ENCODE measurements around the gene OPA1. TPM values are rescaled to one million over a fixed set of nuclear protein-coding genes. Genes with fewer than 3 reads are reported as not detected.

OPA1 gene
- total RNA-seq, 1 experiment from 2014 or later = 75.4 TPM

DNA sequence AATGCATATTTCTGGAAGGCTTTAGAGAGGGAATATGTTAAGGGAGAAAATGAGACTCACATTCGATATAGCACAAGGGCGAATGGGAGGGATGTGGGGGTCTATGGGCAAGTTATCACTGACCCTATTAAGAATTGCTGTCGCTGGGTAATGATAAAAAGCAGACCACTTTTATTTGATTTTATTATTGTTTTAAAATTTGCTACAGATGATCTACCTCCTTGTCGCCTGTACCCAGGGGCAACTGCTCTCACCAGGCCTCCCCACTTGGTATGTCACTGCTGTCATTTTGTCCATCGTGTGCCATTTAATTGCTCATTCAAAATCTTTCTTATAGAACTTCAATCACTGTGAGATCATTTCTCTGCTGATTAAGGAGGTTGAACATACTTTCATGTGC is 153.8 kb downstream of the OPA1 start:
- no peak overlapping the region for H2BK20ac ChIP-seq (ENCODE audit: low read depth, low read length, poor library complexity, severe bottlenecking)
- no peak overlapping the region for H2BK12ac ChIP-seq (ENCODE audit: insufficient read length, low read depth, low read length)
- H3T11ph ChIP-seq (ENCODE audit: low read length) = no peak overlapping the region
- no peak overlapping the region for H3K23ac ChIP-seq (ENCODE audit: insufficient read length, low read depth, low read length)
- H3K27ac ChIP-seq (ENCODE audit: insufficient read length, low read depth, low read length) = no peak overlapping the region
- H2BK15ac ChIP-seq (ENCODE audit: low read depth, low read length) = no peak overlapping the region
- Mint-ChIP-seq H3K4me1 (peaks cover 15 to 32% of the 10 kb centered on the region in 2 experiments), H3K27me3 (ENCODE audit: low read depth) (no peaks in the 10 kb centered on the region), H3K27ac (no peak overlapping the region), H3K4me3 (no peak overlapping the region), H3K9me3 (no peaks in the 10 kb centered on the region), H3K36me3 (ENCODE audit: insufficient read depth in 1 of 3, low read depth in 3 of 3) (no peaks in the 10 kb centered on the region; a peak in 1 of 7 replicates)
- no peak overlapping the region for H3K9ac ChIP-seq (ENCODE audit: extremely low read depth, insufficient read length, low read length)
- no peaks in the 10 kb centered on the region for H3K79me1 ChIP-seq (ENCODE audit: insufficient read depth, low read depth, low read length, poor library complexity, severe bottlenecking)
- no peaks in the 10 kb centered on the region for H3K27me3 ChIP-seq (ENCODE audit: insufficient read depth, low read length)
- H3K14ac ChIP-seq (ENCODE audit: insufficient read depth, low read length) = no peak overlapping the region
- no peak overlapping the region for H4K91ac ChIP-seq (ENCODE audit: insufficient read length, low read depth, low read length)
- no peak overlapping the region for H4K8ac ChIP-seq (replicated peaks; ENCODE audit: insufficient read length, low read depth, low read length)
- no peak overlapping the region for H3K56ac ChIP-seq (ENCODE audit: insufficient read length, low read depth, low read length)
- H3K18ac ChIP-seq (ENCODE audit: insufficient read length, low read depth, low read length) = no peak overlapping the region
- no CpG with 5 or more reads among the region's 5 CpGs for WGBS (ENCODE audit: extremely low coverage, insufficient read length, low lambda C conversion rate)
- H4K5ac ChIP-seq (ENCODE audit: insufficient read length, low read depth, low read length) = no peak overlapping the region
- DNase-seq = no peak
- H2AFZ ChIP-seq (ENCODE audit: low read length) = no peak overlapping the region
- no peak overlapping the region for H2BK5ac ChIP-seq (ENCODE audit: insufficient read length, low read length)
- no peaks in the 10 kb centered on the region for H3K23me2 ChIP-seq (ENCODE audit: insufficient read length, low read depth, low read length, poor library complexity, severe bottlenecking)
- peaks cover 4% of the 10 kb centered on the region for H3K4me1 ChIP-seq (ENCODE audit: insufficient read depth, low read length)
- H4K20me1 ChIP-seq (ENCODE audit: control insufficient read depth, insufficient read depth, insufficient read length) = no peaks in the 10 kb centered on the region
- no peak overlapping the region for H3K4me2 ChIP-seq (ENCODE audit: insufficient read depth, insufficient read length, low read length)
- TF ChIP-seq, protein P1, sequence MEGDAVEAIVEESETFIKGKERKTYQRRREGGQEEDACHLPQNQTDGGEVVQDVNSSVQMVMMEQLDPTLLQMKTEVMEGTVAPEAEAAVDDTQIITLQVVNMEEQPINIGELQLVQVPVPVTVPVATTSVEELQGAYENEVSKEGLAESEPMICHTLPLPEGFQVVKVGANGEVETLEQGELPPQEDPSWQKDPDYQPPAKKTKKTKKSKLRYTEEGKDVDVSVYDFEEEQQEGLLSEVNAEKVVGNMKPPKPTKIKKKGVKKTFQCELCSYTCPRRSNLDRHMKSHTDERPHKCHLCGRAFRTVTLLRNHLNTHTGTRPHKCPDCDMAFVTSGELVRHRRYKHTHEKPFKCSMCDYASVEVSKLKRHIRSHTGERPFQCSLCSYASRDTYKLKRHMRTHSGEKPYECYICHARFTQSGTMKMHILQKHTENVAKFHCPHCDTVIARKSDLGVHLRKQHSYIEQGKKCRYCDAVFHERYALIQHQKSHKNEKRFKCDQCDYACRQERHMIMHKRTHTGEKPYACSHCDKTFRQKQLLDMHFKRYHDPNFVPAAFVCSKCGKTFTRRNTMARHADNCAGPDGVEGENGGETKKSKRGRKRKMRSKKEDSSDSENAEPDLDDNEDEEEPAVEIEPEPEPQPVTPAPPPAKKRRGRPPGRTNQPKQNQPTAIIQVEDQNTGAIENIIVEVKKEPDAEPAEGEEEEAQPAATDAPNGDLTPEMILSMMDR (conservative IDR thresholded peaks at IDR 0.05) = no peak
- no peak overlapping the region for H3K4ac ChIP-seq (ENCODE audit: low read depth, low read length)
- H2AK5ac ChIP-seq (ENCODE audit: insufficient read length, low read length) = no peak overlapping the region
- H3K9me3 ChIP-seq (ENCODE audit: control insufficient read depth, low read depth, low read length) = no peaks in the 10 kb centered on the region
- no peak overlapping the region for H2BK120ac ChIP-seq (ENCODE audit: low read depth, low read length, poor library complexity, severe bottlenecking)
- no peaks in the 10 kb centered on the region for H3K79me2 ChIP-seq (ENCODE audit: insufficient read depth, low read length)

Other genes starting within 250 kb of the OPA1 start
- gene ATP13A5, start 214.5 kb upstream of the OPA1 start, total RNA-seq (2021) = not detected in 2 replicates
- 0.13 TPM in 1 of 2 replicates, not detected in the other for gene ATP13A4, start 38.3 kb upstream of the OPA1 start, total RNA-seq (2021)